ENCODE measurements around the gene PNN.
"Not testable (repeated sequence)": the region's sequence is repeated elsewhere in the genome, so short reads cannot be mapped to it uniquely, and the experiment has no call there.

PNN gene

DNA sequence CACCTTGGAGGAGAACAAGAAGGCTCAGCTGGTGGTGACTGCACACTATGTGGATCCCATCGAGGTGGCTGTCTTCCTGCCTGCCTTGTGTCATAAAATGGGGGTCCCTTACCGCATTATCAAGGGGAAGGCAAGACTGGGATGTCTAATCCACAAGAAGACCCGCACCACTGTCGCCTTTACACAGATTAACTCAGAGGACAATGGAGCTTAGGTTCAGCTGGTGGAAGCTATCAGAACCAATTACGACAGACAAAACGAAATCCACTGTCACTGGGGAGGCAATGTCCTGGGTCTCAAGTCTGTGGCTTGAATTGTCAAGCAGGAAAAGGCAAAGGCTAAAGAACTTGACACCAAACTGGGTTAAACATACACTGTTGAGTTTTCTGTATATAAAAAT, 17.6 kb upstream of the PNN start:
- DNase-seq (ENCODE audit: low read depth), result no peak
- no peak for TF ChIP-seq CTCF (IDR thresholded peaks at IDR 0.05; ENCODE audit: low read length, missing control alignments)
- no peak overlapping the region for H3K4me3 ChIP-seq (replicated peaks; ENCODE audit: low read depth, low read length)

DNA sequence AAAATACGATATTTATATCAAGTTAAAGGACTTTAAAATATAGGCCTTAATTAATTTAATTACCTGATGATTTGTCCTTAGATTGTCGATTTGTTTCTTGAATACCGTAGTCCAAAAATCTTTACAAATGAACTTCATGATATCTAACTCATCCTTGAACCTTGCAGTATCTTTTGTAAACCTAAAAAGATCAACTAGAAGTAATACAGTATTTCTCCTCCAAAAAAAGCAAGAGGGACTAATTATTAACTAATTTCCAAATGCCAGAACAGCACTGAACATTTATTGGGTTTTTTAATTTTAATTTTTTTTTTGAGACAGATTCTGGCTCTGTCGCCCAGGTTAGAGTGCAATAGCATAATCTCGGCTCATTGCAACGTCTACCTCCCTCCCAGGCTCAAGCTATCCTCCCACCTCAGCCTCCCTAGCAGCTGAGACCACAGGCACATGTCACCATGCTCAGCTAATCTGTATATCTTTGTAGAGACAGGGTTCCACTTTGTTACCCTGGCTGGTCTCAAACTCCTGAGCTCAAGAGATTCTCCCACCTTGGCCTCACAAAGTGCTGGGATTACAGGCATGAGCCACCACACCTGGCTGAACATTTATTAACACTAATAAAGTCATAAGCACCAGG, 16.7 kb upstream of the PNN start:
- no peak for DNase-seq (ENCODE audit: low read depth)
- TF ChIP-seq CTCF (IDR thresholded peaks at IDR 0.05; ENCODE audit: low read length, missing control alignments), result no peak
- H3K4me3 ChIP-seq (replicated peaks; ENCODE audit: low read depth, low read length), result no peak overlapping the region

DNA sequence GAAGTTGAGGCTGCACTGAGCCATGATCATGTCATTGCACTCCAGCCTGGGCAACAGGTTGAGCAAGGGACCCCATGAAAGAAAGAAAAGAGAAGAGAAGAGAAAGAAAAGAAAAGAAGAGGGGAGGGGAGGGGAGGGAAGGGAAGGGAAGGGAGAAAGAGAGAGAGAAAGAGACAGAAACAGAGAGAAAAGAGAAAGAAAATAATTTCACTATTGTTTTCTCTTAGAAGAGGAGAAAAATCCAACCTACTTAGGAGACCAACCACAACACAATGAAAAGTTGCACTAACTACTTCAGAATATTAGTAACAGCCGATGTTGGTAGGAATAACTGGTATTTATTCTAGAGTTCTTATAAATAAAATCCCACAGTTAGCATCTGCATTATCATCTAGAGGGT, 14.6 kb upstream of the PNN start:
- no peak for DNase-seq (ENCODE audit: low read depth)
- H3K4me3 ChIP-seq (replicated peaks; ENCODE audit: low read depth, low read length), result no peak overlapping the region
- no peak for TF ChIP-seq CTCF (IDR thresholded peaks at IDR 0.05; ENCODE audit: low read length, missing control alignments)

- DNase-seq (ENCODE audit: low read depth), result not testable (repeated sequence)
- H3K4me3 ChIP-seq (replicated peaks; ENCODE audit: low read depth, low read length), result peak overlapping the region; percentile 97
Measured at GRCh38 chr14:39167797-39168320, 7.2 kb upstream of the PNN start.

DNA sequence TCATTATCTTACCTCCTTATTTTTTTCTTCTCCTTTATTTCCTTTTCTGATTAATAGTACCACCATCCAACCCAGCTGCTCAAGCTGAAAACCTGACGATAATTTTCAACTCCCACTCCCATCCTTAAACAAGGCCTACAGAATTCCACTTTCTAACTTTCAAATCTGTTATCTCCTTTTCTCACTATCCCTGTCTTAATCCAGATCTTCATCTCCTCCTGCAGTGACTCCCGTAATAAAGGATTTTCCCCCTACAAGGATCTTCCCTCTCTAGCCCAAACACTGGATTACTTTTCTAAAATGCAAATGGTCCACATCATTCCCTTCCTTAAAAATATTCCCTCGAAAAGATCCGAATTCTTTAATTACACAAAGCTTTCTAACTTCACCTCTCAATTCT, 6.5 kb upstream of the PNN start:
- DNase-seq (ENCODE audit: low read depth), result no peak
- no peak for TF ChIP-seq CTCF (IDR thresholded peaks at IDR 0.05; ENCODE audit: low read length, missing control alignments)
- peak overlapping the region; percentile 97 for H3K4me3 ChIP-seq (replicated peaks; ENCODE audit: low read depth, low read length)

- peak overlapping the region; percentile 97 for H3K4me3 ChIP-seq (replicated peaks; ENCODE audit: low read depth, low read length)
- no peak for DNase-seq (ENCODE audit: low read depth)
- no peak for TF ChIP-seq CTCF (IDR thresholded peaks at IDR 0.05; ENCODE audit: low read length, missing control alignments)
Measured at GRCh38 chr14:39169541-39169900, 5.5 kb upstream of the PNN start.

- no peak for TF ChIP-seq CTCF (IDR thresholded peaks at IDR 0.05; ENCODE audit: low read length, missing control alignments)
- no peak for DNase-seq (ENCODE audit: low read depth)
- no peak overlapping the region for H3K4me3 ChIP-seq (replicated peaks; ENCODE audit: low read depth, low read length)
Measured at GRCh38 chr14:39173198-39173597, 1.9 kb upstream of the PNN start.

All from fibroblast of pulmonary artery (primary cell).